Stimulated activated CD8-positive, alpha-beta memory T cell treated with anti-CD3 and anti-CD28 coated beads, Interleukin-4, amount 100 ng/mL, for 4 hours (primary cell): Measurements from ENCODE around the gene ARMH3.

ENCODE experiments used
- DNase-seq, 2 donors: peaks; one replicate each; pipeline ENCODE4 v3.0.0-alpha.2; 2020; ENCODE audit warnings: low read depth in 2 of 2, low spot score in 1 of 2

ARMH3 gene

DNA sequence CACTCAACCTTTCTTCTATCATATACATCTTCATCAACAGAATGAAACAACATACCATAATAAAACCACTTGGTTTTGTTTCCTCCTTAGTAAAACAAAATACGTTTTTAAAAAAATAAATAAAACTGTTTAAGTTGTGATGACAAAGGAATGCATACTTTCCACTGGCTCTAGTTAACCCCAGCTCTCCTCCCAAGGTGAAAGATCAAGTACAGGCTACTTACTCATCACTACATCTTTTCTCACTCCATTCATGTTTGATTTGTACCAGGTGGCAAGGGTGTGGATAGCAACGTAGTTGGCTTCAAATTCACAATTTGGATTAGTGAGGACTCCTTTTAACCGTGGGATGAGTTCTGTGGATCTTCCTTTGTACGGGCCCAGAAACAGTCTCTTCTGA is 252.5 kb downstream of the ARMH3 start:
- DNase-seq: no peak

DNA sequence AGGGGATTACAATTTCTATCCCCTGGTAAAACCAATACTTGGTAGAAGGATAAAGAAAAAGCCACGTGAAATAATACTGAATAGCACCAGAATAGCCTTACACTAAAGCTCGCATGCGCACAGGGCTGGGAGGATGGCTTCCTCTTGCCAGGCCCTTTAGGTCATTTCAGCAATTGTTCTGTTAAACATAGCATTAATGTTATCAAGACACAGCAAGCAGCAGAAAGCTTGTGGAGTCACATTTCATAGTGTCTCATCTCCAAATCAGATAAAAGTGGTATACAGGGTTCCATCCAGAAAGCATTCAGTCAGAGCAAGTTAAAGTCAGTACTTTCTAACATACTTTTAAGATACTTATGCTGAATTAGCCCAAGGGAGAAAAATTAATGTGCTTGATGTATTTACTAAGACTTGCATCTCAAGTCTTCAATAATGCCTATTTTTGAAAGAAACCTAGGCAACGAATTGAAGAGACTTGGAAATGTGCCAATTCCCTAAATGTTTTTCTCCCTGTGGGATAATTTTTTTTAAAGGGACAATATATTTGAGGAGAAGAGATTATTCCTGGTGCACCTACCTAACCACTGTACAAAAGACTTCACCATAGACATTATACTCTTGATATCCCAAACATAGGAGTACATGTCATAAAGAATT is 258.4 kb downstream of the ARMH3 start:
- DNase-seq: no peak
